Bronchial epithelial cell (primary cell): ENCODE measurements around the gene TBL1Y. TPM values are rescaled to one million over a fixed set of nuclear protein-coding genes. Genes with fewer than 3 reads are reported as not detected.
A peak's percentile ranks its signal among the peaks of the same experiment; 100 is the strongest.

Source experiments
- DNase-seq: peaks from one replicate; pipeline ENCODE4 v3.0.0-alpha.2; 2010; ENCODE audit warnings: low read depth
- FAIRE-seq: peaks from 2 replicates; lab custom pipeline; 2011; peaks lifted over from hg19 to GRCh38; lab: Jason Lieb, UNC
- H3K27me3 ChIP-seq: 2 replicates; pipeline ENCODE4 v1.5.1; 2011; ENCODE audit warnings: low read length; ENCODE audit not compliant: control insufficient read depth, insufficient read depth
- H3K36me3 ChIP-seq: 2 replicates; pipeline ENCODE4 v1.5.1; 2011; ENCODE audit warnings: low read length; ENCODE audit not compliant: control insufficient read depth, insufficient read depth
- H3K4me3 ChIP-seq: 2 replicates; pipeline ENCODE4 v1.5.1; 2011; ENCODE audit warnings: mild to moderate bottlenecking, low read depth, low read length, control low read depth
- CTCF ChIP-seq: IDR thresholded peaks from 2 replicates; pipeline ENCODE4 v1.5.1; 2011; ENCODE audit warnings: mild to moderate bottlenecking, moderate library complexity, low read length, control low read depth, inconsistent platforms; ENCODE audit not compliant: insufficient read depth, severe bottlenecking
- total RNA-seq: library from RNA; depleted of rRNA; stranded (reverse); fragments of >200 nt; gene quantifications from 2 replicates; pipeline ENCODE4 v1.2.1, GENCODE V29; 2014

TBL1Y gene
- total RNA-seq, 1 donor from 2014 or later = 2.9 TPM

- peak; percentile 46 for DNase-seq
- peak; percentile 53 for TF ChIP-seq CTCF
- no peak for FAIRE-seq
These were observed 54.2 kb downstream of the TBL1Y start for GRCh38 chrY:6964732-6965131.

GRCh38 chrY:6966521-6966920 lies 56.0 kb downstream of the TBL1Y start:
- Histone ChIP-seq H3K4me3 (no peak overlapping the region), H3K36me3 (no peaks in the 10 kb centered on the region), H3K27me3 (no peaks in the 10 kb centered on the region)
- DNase-seq (peak; percentile 79), FAIRE-seq (no peak)
- TF ChIP-seq CTCF = no peak

More at GRCh38 chrY:6964732-6965131, 54.2 kb downstream of the TBL1Y start:
- Histone ChIP-seq H3K4me3 (no peak overlapping the region), H3K36me3 (no peaks in the 10 kb centered on the region), H3K27me3 (no peaks in the 10 kb centered on the region)

- no peak for DNase-seq
- no peaks in the 10 kb centered on the region for H3K36me3 ChIP-seq
- no peak for TF ChIP-seq CTCF
- no peak for FAIRE-seq
- H3K4me3 ChIP-seq = no peak overlapping the region
- H3K27me3 ChIP-seq = no peaks in the 10 kb centered on the region
These were observed 57.2 kb downstream of the TBL1Y start for GRCh38 chrY:6967736-6968135.

DNA sequence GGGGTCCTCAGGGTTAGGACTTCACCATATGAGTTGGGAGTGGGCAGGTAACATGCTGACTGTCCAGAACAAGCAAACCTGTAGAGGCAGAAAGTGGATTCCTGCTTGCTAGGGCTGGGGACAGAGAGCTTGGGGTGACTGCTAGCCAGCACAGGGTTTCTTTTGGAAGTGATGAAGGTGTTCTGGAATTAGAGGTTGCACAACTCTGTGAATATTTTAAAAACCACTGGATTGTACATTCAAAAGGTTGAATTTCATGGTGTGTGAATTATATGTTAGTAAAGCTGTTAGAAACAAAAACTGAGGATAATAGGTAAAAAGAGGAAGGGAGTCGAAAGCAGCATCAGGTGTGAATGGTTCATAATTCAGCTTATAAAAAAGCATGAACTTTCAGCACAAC lies 57.7 kb downstream of the TBL1Y start:
- no peaks in the 10 kb centered on the region for H3K36me3 ChIP-seq
- no peak overlapping the region for H3K4me3 ChIP-seq
- DNase-seq (peak; percentile 52), FAIRE-seq (no peak)
- no peak for TF ChIP-seq CTCF
- H3K27me3 ChIP-seq = no peaks in the 10 kb centered on the region

- TF ChIP-seq CTCF = no peak
- H3K27me3 ChIP-seq = no peaks in the 10 kb centered on the region
- H3K36me3 ChIP-seq = no peaks in the 10 kb centered on the region
- DNase-seq (no peak), FAIRE-seq (no peak)
- no peak overlapping the region for H3K4me3 ChIP-seq
These were observed 61.9 kb downstream of the TBL1Y start for GRCh38 chrY:6972271-6972887.

DNA sequence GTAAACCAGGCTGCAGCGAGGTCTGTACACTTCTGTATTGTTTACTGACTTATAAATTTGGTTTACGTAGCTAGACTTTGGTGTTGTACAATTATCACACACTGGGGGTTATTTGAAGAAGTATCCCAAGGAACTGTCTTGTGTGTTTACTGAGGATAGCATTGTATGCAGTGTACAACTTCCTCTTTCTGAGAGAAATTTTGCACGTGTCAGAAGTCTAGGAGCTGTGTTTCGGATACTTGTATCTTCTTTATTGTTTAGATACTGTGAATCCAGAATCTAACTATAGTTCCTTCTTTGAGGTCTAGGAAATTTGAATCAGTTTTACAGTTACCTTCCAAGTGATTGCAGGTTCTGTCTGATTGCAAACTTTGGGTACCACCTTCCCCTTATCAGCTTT lies 64.5 kb downstream of the TBL1Y start:
- no peak for DNase-seq
- no peak for FAIRE-seq
- TF ChIP-seq CTCF = no peak
- no peaks in the 10 kb centered on the region for H3K36me3 ChIP-seq
- H3K27me3 ChIP-seq = no peaks in the 10 kb centered on the region
- H3K4me3 ChIP-seq = no peak overlapping the region
